SK-N-SH (cell line): Measurements from ENCODE around the gene EFNB2. TPM values are rescaled to one million over a fixed set of nuclear protein-coding genes. Genes with fewer than 3 reads are reported as not detected.

ENCODE experiments used
- CTCF ChIA-PET: fragments of 300-600, 350-600 bp; formaldehyde crosslinking; extraction: SDS; loops from one replicate; lab custom pipeline; 2021; lab: Yijun Ruan, JAX
- POLR2A ChIA-PET: fragments of 350-600 bp; sonication (Branson Sonifier 250); formaldehyde crosslinking; extraction: SDS; loops from one replicate; lab custom pipeline; 2020; ENCODE audit warnings: antibody characterized with exemption, inconsistent platforms; lab: Yijun Ruan, JAX
- DNase-seq: peaks from one replicate; pipeline ENCODE4 v3.0.0; 2012
- H2AFZ ChIP-seq: fragments of 200-600 bp; sonication (generic); 2 replicates; pipeline ENCODE4 v1.8.1; 2016; ENCODE audit warnings: antibody characterized with exemption, mild to moderate bottlenecking, low read depth
- H3F3A ChIP-seq: fragments of 200-600 bp; sonication (generic); replicated peaks from 2 replicates; pipeline ENCODE3; 2016; ENCODE audit warnings: antibody characterized with exemption, mild to moderate bottlenecking; ENCODE audit not compliant: insufficient read depth
- H3K27ac ChIP-seq, 2 experiments: fragments of 200-500 bp in 1 of 2; fragments of 200-600 bp in 1 of 2; sonication (Bioruptor generic) in 1 of 2; sonication (generic), shearing (Covaris generic) in 1 of 2; 2 replicates each; pipeline versions ENCODE4 v1.5.1 to v1.6.1; 2014 to 2016; ENCODE audit warnings: low read depth in 2 of 2, inconsistent platforms in 1 of 2, low read length in 1 of 2, mild to moderate bottlenecking in 1 of 2, mixed read lengths in 1 of 2
- H3K27me3 ChIP-seq: fragments of 200-600 bp; sonication (generic), shearing (Covaris generic); 2 replicates; pipeline ENCODE4 v1.6.1; 2016; ENCODE audit warnings: mixed run types; ENCODE audit not compliant: insufficient read depth
- H3K36me3 ChIP-seq, 2 experiments: fragments of 200-500 bp in 1 of 2; fragments of 200-600 bp in 1 of 2; sonication (Bioruptor generic) in 1 of 2; sonication (generic) in 1 of 2; replicated peaks in 1 of 2; 2 replicates each; pipeline versions ENCODE3 to v1.5.1; 2014 to 2016; ENCODE audit warnings: low read length in 1 of 2, mild to moderate bottlenecking in 1 of 2; ENCODE audit not compliant: insufficient read depth in 2 of 2, control insufficient read depth in 1 of 2
- H3K4me1 ChIP-seq, 2 experiments: fragments of 200-500 bp in 1 of 2; fragments of 200-600 bp in 1 of 2; sonication (Bioruptor generic) in 1 of 2; sonication (generic), shearing (Covaris generic) in 1 of 2; 2 replicates each; pipeline versions ENCODE4 v1.5.1 to v1.6.1; 2014 to 2016; ENCODE audit warnings: low read depth in 1 of 2, low read length in 1 of 2, mixed run types in 1 of 2; ENCODE audit not compliant: insufficient read depth in 2 of 2, control insufficient read depth in 1 of 2
- H3K4me2 ChIP-seq: fragments of 200-600 bp; sonication (generic), shearing (Covaris generic); 2 replicates; pipeline ENCODE4 v1.6.1; 2017; ENCODE audit warnings: mixed run types
- H3K4me3 ChIP-seq, 2 experiments: fragments of 200-500 bp in 1 of 2; fragments of 200-600 bp in 1 of 2; sonication (Bioruptor generic) in 1 of 2; sonication (generic), shearing (Covaris generic) in 1 of 2; 2 replicates each; pipeline versions ENCODE4 v1.5.1 to v1.8.1; 2014 to 2016; ENCODE audit warnings: low read depth in 2 of 2, inconsistent platforms in 1 of 2, low read length in 1 of 2, mild to moderate bottlenecking in 1 of 2, mixed read lengths in 1 of 2, moderate library complexity in 1 of 2
- H3K79me2 ChIP-seq: fragments of 200-600 bp; sonication (generic); 2 replicates; pipeline ENCODE4 v1.8.1; 2017; ENCODE audit warnings: mild to moderate bottlenecking; ENCODE audit not compliant: insufficient read depth
- H3K9ac ChIP-seq: fragments of 200-600 bp; sonication (generic); 2 replicates; pipeline ENCODE4 v1.6.1; 2017; ENCODE audit warnings: mixed run types
- H3K9me2 ChIP-seq: fragments of 200-600 bp; sonication (generic); 2 replicates; pipeline ENCODE4 v1.6.1; 2017; ENCODE audit warnings: mixed run types
- H3K9me3 ChIP-seq: fragments of 200-600 bp; sonication (generic); 2 replicates; pipeline ENCODE4 v1.6.1; 2017; ENCODE audit warnings: mixed run types, mild to moderate bottlenecking, moderate library complexity
- H4K20me1 ChIP-seq: fragments of 200-600 bp; sonication (generic); 2 replicates; pipeline ENCODE4 v1.6.1; 2017; ENCODE audit warnings: mild to moderate bottlenecking, mixed run types; ENCODE audit not compliant: insufficient read depth
- CHD2 ChIP-seq: fragments of 150-350 bp; IDR thresholded peaks from 2 replicates; pipeline ENCODE4 v1.6.1; 2018; ENCODE audit warnings: low read length; ENCODE audit not compliant: partially characterized antibody
- ELF1 ChIP-seq: IDR thresholded peaks from 2 replicates; pipeline ENCODE4 v1.4.0; 2012
- FOSL2 ChIP-seq: IDR thresholded peaks from 2 replicates; pipeline ENCODE4 v1.4.0; 2012; ENCODE audit warnings: low read depth, mild to moderate bottlenecking, moderate library complexity, borderline replicate concordance
- FOXM1 ChIP-seq: IDR thresholded peaks from 2 replicates; pipeline ENCODE4 v1.4.0; 2012; ENCODE audit warnings: low read depth, mild to moderate bottlenecking
- GABPA ChIP-seq: IDR thresholded peaks from 2 replicates; pipeline ENCODE4 v1.4.0; 2012; ENCODE audit warnings: low read depth, mild to moderate bottlenecking
- GATA2 ChIP-seq: sonication (generic); formaldehyde crosslinking; IDR thresholded peaks from 2 replicates; pipeline ENCODE4 v1.5.0; 2020; ENCODE audit warnings: mild to moderate bottlenecking, missing genetic modification reagents
- MXI1 ChIP-seq: IDR thresholded peaks from 2 replicates; pipeline ENCODE4 v1.6.1; 2012; ENCODE audit warnings: mild to moderate bottlenecking, low read depth, low read length, improper control_type of control experiment
- NFIC ChIP-seq: IDR thresholded peaks from 2 replicates; pipeline ENCODE4 v1.4.0; 2012; ENCODE audit warnings: borderline replicate concordance
- RCOR1 ChIP-seq: fragments of 150-350 bp; IDR thresholded peaks from 2 replicates; pipeline ENCODE4 v1.6.1; 2017; ENCODE audit warnings: antibody characterized with exemption, low read length
- REST ChIP-seq: IDR thresholded peaks from 2 replicates; pipeline ENCODE4 v1.6.1; 2012; ENCODE audit warnings: mild to moderate bottlenecking, low read depth, low read length, moderate library complexity
- RFX5 ChIP-seq: IDR thresholded peaks from 2 replicates; pipeline ENCODE4 v1.6.1; 2012; ENCODE audit warnings: mild to moderate bottlenecking, improper control_type of control experiment, low read length
- SMC3 ChIP-seq: IDR thresholded peaks from 2 replicates; pipeline ENCODE4 v1.6.1; 2012; ENCODE audit warnings: low read depth, low read length, improper control_type of control experiment
- TEAD4 ChIP-seq: IDR thresholded peaks from 2 replicates; pipeline ENCODE4 v1.4.0; 2012; ENCODE audit warnings: mild to moderate bottlenecking, borderline replicate concordance; ENCODE audit not compliant: insufficient read depth
- USF1 ChIP-seq: IDR thresholded peaks from 2 replicates; pipeline ENCODE4 v1.4.0; 2012; ENCODE audit warnings: low read depth, borderline replicate concordance
- WGBS: methylation state at CpG from one replicate; pipeline ENCODE4 v1.1.6; 2017; ENCODE audit warnings: low lambda C conversion rate; 5-methylcytosine and 5-hydroxymethylcytosine counted together
- polyA plus RNA-seq, 3 experiments: library from polyadenylated mRNA; depleted of rRNA; stranded (reverse); fragments of >200 nt; gene quantifications; 2 replicates each; pipeline ENCODE4 v1.2.3, GENCODE V29; 2012
- TF ChIP-seq, protein P1 (sequence below): IDR thresholded peaks from 2 replicates; pipeline ENCODE4 v1.4.0; 2012; ENCODE audit warnings: low read depth, borderline replicate concordance
- TF ChIP-seq, protein P2 (sequence below): fragments of 150-350 bp; IDR thresholded peaks from 2 replicates; pipeline ENCODE4 v1.6.1; 2017; ENCODE audit warnings: antibody characterized with exemption, low read length, low read depth, borderline replicate concordance

EFNB2 gene
- polyA plus RNA-seq, 1 of the 3 experiments (the other 2 are of a cell fraction), result 3.0 TPM

GRCh38 chr13:106487129-106487528, 48.3 kb downstream of the EFNB2 start:
- DNase-seq, result no peak
- ChIA-PET CTCF (no interaction called here), POLR2A (no interaction called here)
- H3K4me2 ChIP-seq, result no peak overlapping the region
- no peaks in the 10 kb centered on the region for H3K79me2 ChIP-seq
- H3K4me1 ChIP-seq, result peaks cover 0 to 9% of the 10 kb centered on the region in 2 experiments; a peak in 2 of 4 replicates
- H3K9ac ChIP-seq, result no peak overlapping the region
- H3K36me3 ChIP-seq, result peaks cover 0 to 7% of the 10 kb centered on the region in 2 experiments
- H3K9me3 ChIP-seq, result no peaks in the 10 kb centered on the region
- H2AFZ ChIP-seq, result no peak overlapping the region
- no peak for TF ChIP-seq GATA2 (CRISPR knock-in tag)
- TF ChIP-seq, protein P1, sequence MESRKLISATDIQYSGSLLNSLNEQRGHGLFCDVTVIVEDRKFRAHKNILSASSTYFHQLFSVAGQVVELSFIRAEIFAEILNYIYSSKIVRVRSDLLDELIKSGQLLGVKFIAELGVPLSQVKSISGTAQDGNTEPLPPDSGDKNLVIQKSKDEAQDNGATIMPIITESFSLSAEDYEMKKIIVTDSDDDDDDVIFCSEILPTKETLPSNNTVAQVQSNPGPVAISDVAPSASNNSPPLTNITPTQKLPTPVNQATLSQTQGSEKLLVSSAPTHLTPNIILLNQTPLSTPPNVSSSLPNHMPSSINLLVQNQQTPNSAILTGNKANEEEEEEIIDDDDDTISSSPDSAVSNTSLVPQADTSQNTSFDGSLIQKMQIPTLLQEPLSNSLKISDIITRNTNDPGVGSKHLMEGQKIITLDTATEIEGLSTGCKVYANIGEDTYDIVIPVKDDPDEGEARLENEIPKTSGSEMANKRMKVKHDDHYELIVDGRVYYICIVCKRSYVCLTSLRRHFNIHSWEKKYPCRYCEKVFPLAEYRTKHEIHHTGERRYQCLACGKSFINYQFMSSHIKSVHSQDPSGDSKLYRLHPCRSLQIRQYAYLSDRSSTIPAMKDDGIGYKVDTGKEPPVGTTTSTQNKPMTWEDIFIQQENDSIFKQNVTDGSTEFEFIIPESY, result no peak
- no peak for TF ChIP-seq TEAD4
- TF ChIP-seq REST, result no peak
- TF ChIP-seq SMC3, result no peak
- TF ChIP-seq RCOR1, result no peak
- TF ChIP-seq, protein P2, sequence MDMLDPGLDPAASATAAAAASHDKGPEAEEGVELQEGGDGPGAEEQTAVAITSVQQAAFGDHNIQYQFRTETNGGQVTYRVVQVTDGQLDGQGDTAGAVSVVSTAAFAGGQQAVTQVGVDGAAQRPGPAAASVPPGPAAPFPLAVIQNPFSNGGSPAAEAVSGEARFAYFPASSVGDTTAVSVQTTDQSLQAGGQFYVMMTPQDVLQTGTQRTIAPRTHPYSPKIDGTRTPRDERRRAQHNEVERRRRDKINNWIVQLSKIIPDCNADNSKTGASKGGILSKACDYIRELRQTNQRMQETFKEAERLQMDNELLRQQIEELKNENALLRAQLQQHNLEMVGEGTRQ, result no peak
- TF ChIP-seq CHD2, result no peak
- TF ChIP-seq USF1, result no peak
- no peak for TF ChIP-seq ELF1
- no peak for TF ChIP-seq GABPA
- no peak for TF ChIP-seq FOXM1
- TF ChIP-seq NFIC, result no peak
- TF ChIP-seq RFX5, result no peak
- TF ChIP-seq MXI1, result no peak
- TF ChIP-seq FOSL2, result no peak
- no peaks in the 10 kb centered on the region for H3F3A ChIP-seq
- H3K4me3 ChIP-seq, result no peak overlapping the region
- H3K27me3 ChIP-seq, result no peaks in the 10 kb centered on the region
- 85% methylated on average over 6 of the region's 6 CpGs for WGBS
- H3K27ac ChIP-seq, result no peak overlapping the region
- H4K20me1 ChIP-seq, result no peaks in the 10 kb centered on the region
- no peaks in the 10 kb centered on the region for H3K9me2 ChIP-seq
